ENCODE data around the gene STK25.

DNA sequence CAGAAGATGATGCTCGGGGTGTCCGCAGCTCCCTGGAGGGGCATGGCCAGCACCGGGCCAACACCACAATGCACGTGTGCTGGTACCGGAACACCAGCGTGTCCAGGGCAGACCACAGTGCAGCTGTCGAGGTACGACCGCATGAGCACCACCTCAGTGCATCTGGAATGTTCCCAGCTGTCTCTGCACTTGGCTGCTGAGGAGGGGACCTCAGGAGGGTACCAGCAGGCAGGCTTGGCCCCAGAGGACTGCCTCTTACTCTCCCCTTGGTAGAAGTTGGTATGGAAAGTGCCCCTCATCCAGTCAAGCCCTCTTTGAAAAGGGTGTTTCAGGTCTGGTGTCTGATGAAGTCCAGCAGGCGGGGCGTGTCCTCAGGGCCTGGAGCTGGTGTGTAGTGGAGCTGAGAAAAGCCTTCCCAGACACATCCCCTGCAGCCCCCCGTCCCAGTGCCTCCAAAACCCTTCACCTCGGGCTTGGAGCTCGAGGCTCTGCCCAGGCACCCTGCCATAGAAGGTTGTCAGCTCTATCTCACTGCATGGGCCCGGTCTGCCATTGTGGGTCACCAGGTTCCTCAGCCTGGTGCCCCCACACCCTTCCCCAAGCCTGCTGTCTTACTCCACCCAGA lies 16.7 kb downstream of the STK25 start:
- no peak for TF ChIP-seq EZH2 (IDR thresholded peaks at IDR 0.05; ENCODE audit: borderline replicate concordance, insufficient read depth, low read length, poor library complexity, severe bottlenecking)
- TF ChIP-seq, protein P1, sequence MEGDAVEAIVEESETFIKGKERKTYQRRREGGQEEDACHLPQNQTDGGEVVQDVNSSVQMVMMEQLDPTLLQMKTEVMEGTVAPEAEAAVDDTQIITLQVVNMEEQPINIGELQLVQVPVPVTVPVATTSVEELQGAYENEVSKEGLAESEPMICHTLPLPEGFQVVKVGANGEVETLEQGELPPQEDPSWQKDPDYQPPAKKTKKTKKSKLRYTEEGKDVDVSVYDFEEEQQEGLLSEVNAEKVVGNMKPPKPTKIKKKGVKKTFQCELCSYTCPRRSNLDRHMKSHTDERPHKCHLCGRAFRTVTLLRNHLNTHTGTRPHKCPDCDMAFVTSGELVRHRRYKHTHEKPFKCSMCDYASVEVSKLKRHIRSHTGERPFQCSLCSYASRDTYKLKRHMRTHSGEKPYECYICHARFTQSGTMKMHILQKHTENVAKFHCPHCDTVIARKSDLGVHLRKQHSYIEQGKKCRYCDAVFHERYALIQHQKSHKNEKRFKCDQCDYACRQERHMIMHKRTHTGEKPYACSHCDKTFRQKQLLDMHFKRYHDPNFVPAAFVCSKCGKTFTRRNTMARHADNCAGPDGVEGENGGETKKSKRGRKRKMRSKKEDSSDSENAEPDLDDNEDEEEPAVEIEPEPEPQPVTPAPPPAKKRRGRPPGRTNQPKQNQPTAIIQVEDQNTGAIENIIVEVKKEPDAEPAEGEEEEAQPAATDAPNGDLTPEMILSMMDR (IDR thresholded peaks at IDR 0.05; ENCODE audit: poor library complexity, severe bottlenecking): no peak
- TF ChIP-seq TAF1 (IDR thresholded peaks at IDR 0.05; ENCODE audit: low read depth): no peak
- no peak for TF ChIP-seq POLR2AphosphoS5 (IDR thresholded peaks at IDR 0.05)
- no peak for TF ChIP-seq SMC3 (conservative IDR thresholded peaks at IDR 0.05; ENCODE audit: poor library complexity)
- TF ChIP-seq RAD21 (conservative IDR thresholded peaks at IDR 0.05): no peak
